Lower leg skin (tissue), 4 donors: ENCODE measurements around the gene CNTN4. TPM values are rescaled to one million over a fixed set of nuclear protein-coding genes. Genes with fewer than 3 reads are reported as not detected.
"Not testable (repeated sequence)": the region's sequence is repeated elsewhere in the genome, so short reads cannot be mapped to it uniquely, and the experiment has no call there.

ENCODE experiments used
- DNase-seq, 2 donors: peaks; one replicate each; pipeline ENCODE4 v3.0.0-alpha.2; 2019; ENCODE audit warnings: low spot score in 2 of 2
- H3K4me3 ChIP-seq: fragments of 200-600 bp; sonication (generic); 2 replicates; pipeline ENCODE4 v1.5.1; 2017; ENCODE audit warnings: mild to moderate bottlenecking, low read depth; ENCODE audit not compliant: poor library complexity, severe bottlenecking
- CTCF ChIP-seq, 3 donors: fragments of 450-650 bp; IDR thresholded peaks; one replicate each; pipeline ENCODE4 v1.5.1; 2016; ENCODE audit warnings: antibody characterized with exemption in 3 of 3, mild to moderate bottlenecking in 3 of 3, moderate library complexity in 2 of 3
- POLR2A ChIP-seq, 2 donors: fragments of 450-650 bp; IDR thresholded peaks; one replicate each; pipeline ENCODE4 v1.6.1; 2016 to 2017; ENCODE audit warnings: antibody characterized with exemption in 2 of 2, mild to moderate bottlenecking in 1 of 2, moderate library complexity in 1 of 2
- WGBS, 2 donors: methylation state at CpG; one replicate each; pipeline ENCODE4 v1.1.5; 2018; 5-methylcytosine and 5-hydroxymethylcytosine counted together
- intact Hi-C: fragments of 100-400 bp; cut with DNase I; formaldehyde crosslinking; loops from one replicate; pipeline ENCODE4 v1.15.0; 2023; ENCODE audit warnings: low total_unique reads
- total RNA-seq, 4 donors: library from RNA; depleted of rRNA; stranded (reverse); fragments of >200 nt; gene quantifications; one replicate each; pipeline ENCODE4 v1.1.0, GENCODE V29; 2016

The CNTN4 gene
- total RNA-seq, 4 donors from 2014 or later, result 1.8 to 6.1 (median 2.6) TPM

GRCh38 chr3:2985479-2985878 lies 886.8 kb downstream of the CNTN4 start:
- WGBS, 2 donors, result 93 to 95% methylated on average over 5 of the region's 5 CpGs
- H3K4me3 ChIP-seq, result no peak overlapping the region
- DNase-seq, result no peak
- no peak for TF ChIP-seq POLR2A (IDR thresholded peaks at IDR 0.05)
- no peak for TF ChIP-seq CTCF (IDR thresholded peaks at IDR 0.05)
- intact Hi-C loops, result no loop called here

- H3K4me3 ChIP-seq, result no peak overlapping the region
- intact Hi-C loops, result no loop called here
- TF ChIP-seq CTCF (IDR thresholded peaks at IDR 0.05) (no peak), POLR2A (IDR thresholded peaks at IDR 0.05) (no peak)
- WGBS, 2 donors, result 76 to 77% methylated on average over 2 of the region's 2 CpGs
- no peak for DNase-seq
Measured at GRCh38 chr3:2992534-2992933, 893.9 kb downstream of the CNTN4 start.

DNA sequence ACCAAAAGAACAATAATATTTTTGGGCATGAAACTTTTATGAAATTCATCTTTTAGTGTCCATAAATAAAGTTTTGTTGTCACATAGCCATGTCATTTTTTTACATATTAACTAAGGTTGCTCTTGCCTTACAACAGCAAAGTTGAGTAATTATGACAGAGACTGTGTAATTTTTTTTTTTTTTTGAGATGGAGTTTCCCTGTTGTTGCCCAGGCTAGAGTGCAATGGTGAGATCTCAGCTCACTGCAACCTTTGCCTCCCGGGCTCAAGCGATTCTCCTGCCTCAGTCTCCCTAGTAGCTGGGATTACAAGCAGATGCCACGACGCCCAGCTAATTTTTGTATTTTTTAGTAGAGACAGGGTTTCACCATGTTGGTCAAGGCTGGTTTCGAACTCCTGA lies 894.5 kb downstream of the CNTN4 start:
- 96% methylated on average over 5 of the region's 5 CpGs for WGBS, 2 donors
- DNase-seq, H3K4me3 ChIP-seq, intact Hi-C loops: not testable (repeated sequence)

- no peak overlapping the region for H3K4me3 ChIP-seq
- TF ChIP-seq CTCF (IDR thresholded peaks at IDR 0.05) (no peak), POLR2A (IDR thresholded peaks at IDR 0.05) (no peak)
- WGBS, 2 donors, result 8 to 18% methylated on average over 1 of the region's 1 CpG
- DNase-seq, result no peak
- intact Hi-C loops, result no loop called here
Measured at GRCh38 chr3:2993736-2994135, 895.1 kb downstream of the CNTN4 start.

DNA sequence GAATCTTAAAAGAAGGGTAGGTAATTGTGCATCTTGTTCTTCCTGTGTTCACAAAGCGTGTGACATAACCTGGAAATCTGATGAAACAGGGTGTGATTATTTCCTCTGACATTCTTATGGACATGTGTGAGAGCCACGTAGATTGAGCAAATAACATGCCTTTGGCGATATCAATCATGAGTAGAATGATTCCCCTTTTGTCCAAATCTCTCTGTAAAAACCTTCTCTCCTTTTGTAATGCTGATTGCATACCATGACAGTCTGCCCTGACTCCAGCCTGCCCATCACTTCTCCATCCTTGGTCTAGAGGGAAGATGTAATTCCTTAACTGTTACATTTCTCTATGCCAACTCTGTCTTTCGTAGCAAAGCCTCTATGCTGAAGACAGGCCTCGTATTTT lies 896.5 kb downstream of the CNTN4 start:
- intact Hi-C loops, result no loop called here
- WGBS, 2 donors, result 80 to 89% methylated on average over 5 of the region's 5 CpGs
- TF ChIP-seq CTCF (IDR thresholded peaks at IDR 0.05) (no peak), POLR2A (IDR thresholded peaks at IDR 0.05) (no peak)
- H3K4me3 ChIP-seq, result no peak overlapping the region
- no peak for DNase-seq

DNA sequence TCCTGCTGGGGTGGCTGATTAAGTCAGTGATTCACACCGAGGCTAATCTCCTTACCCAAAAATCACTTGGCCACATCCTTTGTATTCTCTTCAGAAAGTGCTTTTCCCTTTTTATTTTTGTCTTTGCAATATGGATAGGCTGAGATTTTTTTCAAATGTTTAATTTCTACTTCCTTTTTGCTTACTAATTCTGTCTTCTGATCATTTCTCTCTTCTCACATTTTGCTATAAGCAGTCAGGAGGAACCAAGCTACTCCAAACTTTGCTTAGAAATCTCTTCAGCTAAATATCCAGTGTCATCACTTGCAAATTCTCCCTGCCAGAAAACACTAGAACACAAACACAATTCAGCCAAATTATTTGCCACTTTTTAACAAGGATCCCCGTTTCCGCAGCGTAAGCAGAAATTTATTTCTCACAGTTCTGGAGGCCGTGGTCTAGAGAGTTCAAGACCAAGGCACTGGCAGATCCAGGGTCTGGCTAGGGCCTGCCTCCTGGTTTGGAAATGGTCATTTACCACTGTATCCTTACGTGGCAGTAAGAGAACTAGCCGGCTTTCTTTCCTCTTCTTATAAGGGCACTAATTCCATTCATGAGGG lies 906.6 kb downstream of the CNTN4 start:
- H3K4me3 ChIP-seq, result no peak overlapping the region
- DNase-seq, result no peak
- TF ChIP-seq POLR2A (IDR thresholded peaks at IDR 0.05) (no peak), CTCF (IDR thresholded peaks at IDR 0.05) (no peak)
- intact Hi-C loops, result no loop called here
- 86 to 88% methylated on average over 7 of the region's 7 CpGs for WGBS, 2 donors
